ENCODE data around the gene TBC1D25. TPM values are rescaled to one million over a fixed set of nuclear protein-coding genes. Genes with fewer than 3 reads are reported as not detected.

Gene TBC1D25
- polyA plus RNA-seq, 2 donors, result 5.1 to 6.9 TPM

DNA sequence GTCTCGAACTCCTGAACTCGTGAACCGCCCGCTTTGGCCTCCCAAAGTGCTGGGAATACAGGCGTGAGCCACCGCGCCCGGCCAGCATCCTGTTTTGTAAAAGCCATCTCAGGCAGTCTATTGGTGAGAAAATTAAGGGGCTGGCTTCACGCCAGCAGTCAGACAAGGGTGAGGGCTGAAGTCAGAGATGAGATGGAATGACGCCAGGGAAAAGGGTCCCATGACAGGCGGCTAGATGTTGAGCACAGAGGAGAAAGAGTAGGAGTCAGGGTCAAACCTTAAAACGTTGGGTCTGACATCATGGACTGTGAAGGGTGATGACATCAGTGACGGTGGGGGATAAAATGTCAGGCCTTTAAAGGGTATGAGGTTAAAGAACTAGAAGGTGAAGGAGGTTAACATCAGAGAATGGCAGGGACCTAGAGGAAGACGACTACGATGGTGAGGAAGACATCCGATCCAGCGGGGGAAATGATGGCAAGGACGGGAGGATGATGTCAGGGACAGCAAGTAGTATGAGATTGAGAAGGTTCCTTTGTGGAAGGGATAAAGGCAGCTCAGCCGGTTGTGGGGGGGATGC lies 34.3 kb downstream of the TBC1D25 start:
- Histone ChIP-seq H3K27me3 (ENCODE audit: control insufficient read depth in 1 of 2, insufficient read depth in 2 of 2, low read length in 2 of 2) (no peaks in the 10 kb centered on the region), H3K27ac (ENCODE audit: low read depth in 2 of 2, low read length in 1 of 2) (peak overlapping the region; percentile 93 to 97), H3K9me3 (ENCODE audit: control insufficient read depth in 2 of 2, insufficient read depth in 1 of 2, low read depth in 1 of 2, low read length in 1 of 2) (peaks cover 0 to 6% of the 10 kb centered on the region in 2 donors), H3K36me3 (ENCODE audit: control insufficient read depth in 2 of 2, insufficient read depth in 2 of 2, low read length in 1 of 2) (peaks cover 3 to 17% of the 10 kb centered on the region in 2 donors), H3K4me3 (ENCODE audit: low read depth in 1 of 2, low read length in 2 of 2) (peak overlapping the region; percentile 24 to 78), H3K4me1 (ENCODE audit: control insufficient read depth in 2 of 2, insufficient read depth in 2 of 2, low read length in 1 of 2) (peaks cover 0 to 6% of the 10 kb centered on the region in 2 donors)
- 39 to 51% methylated on average over 19 of the region's 19 CpGs for WGBS, 2 donors

GRCh38 chrX:48574270-48575266 lies 35.1 kb downstream of the TBC1D25 start, which contains the start of gene RBM3:
TSS of gene RBM3 (plus strand) at chrX:48574484. CDS start at chrX:48575181, 697 bp downstream.
- WGBS, 2 donors, result 0 to 25% methylated on average over 68 to 71 of the region's 71 CpGs

DNA sequence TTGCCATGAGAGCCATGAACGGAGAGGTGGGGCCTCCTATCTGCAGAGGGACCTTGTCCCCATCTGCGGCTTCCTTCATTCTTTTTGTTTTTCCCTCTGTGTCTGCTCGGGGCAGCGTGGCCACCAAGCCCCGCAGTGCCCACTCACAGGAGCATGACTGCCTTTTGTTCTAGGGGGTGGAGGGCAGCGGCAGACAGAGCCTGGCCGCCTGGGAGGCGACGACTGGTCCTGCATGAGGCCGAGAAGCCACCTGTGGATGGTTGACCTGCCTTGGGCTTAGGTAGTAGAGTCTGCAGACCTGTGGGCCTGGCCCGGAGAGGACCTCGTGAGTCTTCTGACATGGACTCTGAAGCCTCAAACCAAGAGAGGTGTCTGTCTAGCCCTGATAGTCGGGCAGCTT lies 36.1 kb downstream of the TBC1D25 start:
- peaks cover 0 to 6% of the 10 kb centered on the region in 2 donors for H3K9me3 ChIP-seq (ENCODE audit: control insufficient read depth in 2 of 2, insufficient read depth in 1 of 2, low read depth in 1 of 2, low read length in 1 of 2)
- WGBS, 2 donors, result 66 to 73% methylated on average over 13 of the region's 13 CpGs
- H3K36me3 ChIP-seq (ENCODE audit: control insufficient read depth in 2 of 2, insufficient read depth in 2 of 2, low read length in 1 of 2), result peaks cover 3 to 20% of the 10 kb centered on the region in 2 donors
- H3K4me3 ChIP-seq (ENCODE audit: low read depth in 1 of 2, low read length in 2 of 2), result peak overlapping the region; percentile 76 to 78
- peaks cover 0 to 6% of the 10 kb centered on the region in 2 donors for H3K4me1 ChIP-seq (ENCODE audit: control insufficient read depth in 2 of 2, insufficient read depth in 2 of 2, low read length in 1 of 2)
- no peaks in the 10 kb centered on the region for H3K27me3 ChIP-seq (ENCODE audit: control insufficient read depth in 1 of 2, insufficient read depth in 2 of 2, low read length in 2 of 2)
- H3K27ac ChIP-seq (ENCODE audit: low read depth in 2 of 2, low read length in 1 of 2), result peak overlapping the region; percentile 40 to 97

More at GRCh38 chrX:48574270-48575266, 35.1 kb downstream of the TBC1D25 start, which contains the start of gene RBM3:
- H3K27ac ChIP-seq (ENCODE audit: low read depth in 2 of 2, low read length in 1 of 2), result peak within 1 kb of the TSS; percentile 97
- peaks cover 0 to 6% of the 10 kb centered on the region in 2 donors for H3K4me1 ChIP-seq (ENCODE audit: control insufficient read depth in 2 of 2, insufficient read depth in 2 of 2, low read length in 1 of 2)
- H3K4me3 ChIP-seq (ENCODE audit: low read depth in 1 of 2, low read length in 2 of 2), result peak within 1 kb of the TSS; percentile 76 to 78
- no peaks in the 10 kb centered on the region for H3K27me3 ChIP-seq (ENCODE audit: control insufficient read depth in 1 of 2, insufficient read depth in 2 of 2, low read length in 2 of 2)
- peaks cover 0 to 6% of the 10 kb centered on the region in 2 donors for H3K9me3 ChIP-seq (ENCODE audit: control insufficient read depth in 2 of 2, insufficient read depth in 1 of 2, low read depth in 1 of 2, low read length in 1 of 2)
- H3K36me3 ChIP-seq (ENCODE audit: control insufficient read depth in 2 of 2, insufficient read depth in 2 of 2, low read length in 1 of 2), result peaks cover 3 to 20% of the 10 kb centered on the region in 2 donors

- Histone ChIP-seq H3K9me3 (ENCODE audit: control insufficient read depth in 2 of 2, insufficient read depth in 1 of 2, low read depth in 1 of 2, low read length in 1 of 2) (peaks cover 0 to 6% of the 10 kb centered on the region in 2 donors), H3K27me3 (ENCODE audit: control insufficient read depth in 1 of 2, insufficient read depth in 2 of 2, low read length in 2 of 2) (no peaks in the 10 kb centered on the region), H3K4me1 (ENCODE audit: control insufficient read depth in 2 of 2, insufficient read depth in 2 of 2, low read length in 1 of 2) (peaks cover 0 to 6% of the 10 kb centered on the region in 2 donors), H3K4me3 (ENCODE audit: low read depth in 1 of 2, low read length in 2 of 2) (peak overlapping the region; percentile 76 to 78), H3K27ac (ENCODE audit: low read depth in 2 of 2, low read length in 1 of 2) (peak overlapping the region; percentile 40 to 97), H3K36me3 (ENCODE audit: control insufficient read depth in 2 of 2, insufficient read depth in 2 of 2, low read length in 1 of 2) (peaks cover 3 to 20% of the 10 kb centered on the region in 2 donors)
- 47 to 58% methylated on average over 6 of the region's 6 CpGs for WGBS, 2 donors
These were observed 36.6 kb downstream of the TBC1D25 start for GRCh38 chrX:48576108-48576507.

- Histone ChIP-seq H3K4me3 (ENCODE audit: low read depth in 1 of 2, low read length in 2 of 2) (no peak overlapping the region), H3K4me1 (ENCODE audit: control insufficient read depth in 2 of 2, insufficient read depth in 2 of 2, low read length in 1 of 2) (peaks cover 0 to 6% of the 10 kb centered on the region in 2 donors), H3K36me3 (ENCODE audit: control insufficient read depth in 2 of 2, insufficient read depth in 2 of 2, low read length in 1 of 2) (peaks cover 3 to 20% of the 10 kb centered on the region in 2 donors), H3K27ac (ENCODE audit: low read depth in 2 of 2, low read length in 1 of 2) (peak overlapping the region; percentile 40 to 54), H3K9me3 (ENCODE audit: control insufficient read depth in 2 of 2, insufficient read depth in 1 of 2, low read depth in 1 of 2, low read length in 1 of 2) (peaks cover 0 to 3% of the 10 kb centered on the region in 2 donors), H3K27me3 (ENCODE audit: control insufficient read depth in 1 of 2, insufficient read depth in 2 of 2, low read length in 2 of 2) (no peaks in the 10 kb centered on the region)
- WGBS, 2 donors, result 49 to 59% methylated on average over 2 of the region's 2 CpGs
These were observed 39.2 kb downstream of the TBC1D25 start for GRCh38 chrX:48578661-48579128.

- WGBS, 2 donors, result 64 to 68% methylated on average over 3 of the region's 3 CpGs
- Histone ChIP-seq H3K27ac (ENCODE audit: low read depth in 2 of 2, low read length in 1 of 2) (peak overlapping the region; percentile 40 to 54), H3K9me3 (ENCODE audit: control insufficient read depth in 2 of 2, insufficient read depth in 1 of 2, low read depth in 1 of 2, low read length in 1 of 2) (peaks cover 0 to 2% of the 10 kb centered on the region in 2 donors), H3K27me3 (ENCODE audit: control insufficient read depth in 1 of 2, insufficient read depth in 2 of 2, low read length in 2 of 2) (no peaks in the 10 kb centered on the region), H3K36me3 (ENCODE audit: control insufficient read depth in 2 of 2, insufficient read depth in 2 of 2, low read length in 1 of 2) (peaks cover 3 to 20% of the 10 kb centered on the region in 2 donors), H3K4me1 (ENCODE audit: control insufficient read depth in 2 of 2, insufficient read depth in 2 of 2, low read length in 1 of 2) (peaks cover 0 to 6% of the 10 kb centered on the region in 2 donors), H3K4me3 (ENCODE audit: low read depth in 1 of 2, low read length in 2 of 2) (no peak overlapping the region)
These were observed 39.7 kb downstream of the TBC1D25 start for GRCh38 chrX:48579259-48579658.

DNA sequence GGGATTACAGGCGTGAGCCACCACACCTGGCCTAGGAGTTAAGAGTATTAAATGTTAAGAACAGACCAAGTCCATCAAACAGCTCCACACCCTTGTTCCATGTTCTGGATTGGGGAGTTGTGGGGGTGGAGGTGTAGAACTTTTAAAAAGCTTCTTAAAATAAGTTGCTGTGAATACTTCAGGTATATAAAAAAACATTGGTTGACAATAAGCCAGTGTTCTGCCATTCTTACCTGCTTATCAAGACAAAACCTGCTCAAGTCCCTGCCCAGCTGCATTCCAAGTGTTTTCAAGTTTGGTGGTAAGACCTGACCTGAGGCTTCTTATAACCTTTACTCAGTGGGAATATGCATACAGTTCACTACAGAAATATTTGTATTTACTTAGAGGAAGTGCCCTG lies 41.1 kb downstream of the TBC1D25 start:
- H3K4me3 ChIP-seq (ENCODE audit: low read depth in 1 of 2, low read length in 2 of 2), result no peak overlapping the region
- no peaks in the 10 kb centered on the region for H3K9me3 ChIP-seq (ENCODE audit: control insufficient read depth in 2 of 2, insufficient read depth in 1 of 2, low read depth in 1 of 2, low read length in 1 of 2)
- no peaks in the 10 kb centered on the region for H3K27me3 ChIP-seq (ENCODE audit: control insufficient read depth in 1 of 2, insufficient read depth in 2 of 2, low read length in 2 of 2)
- peaks cover 3 to 16% of the 10 kb centered on the region in 2 donors for H3K36me3 ChIP-seq (ENCODE audit: control insufficient read depth in 2 of 2, insufficient read depth in 2 of 2, low read length in 1 of 2)
- peak overlapping the region; percentile 20 to 67 for H3K27ac ChIP-seq (ENCODE audit: low read depth in 2 of 2, low read length in 1 of 2)
- WGBS, 2 donors, result 56 to 67% methylated on average over 1 of the region's 1 CpG
- H3K4me1 ChIP-seq (ENCODE audit: control insufficient read depth in 2 of 2, insufficient read depth in 2 of 2, low read length in 1 of 2), result peaks cover 0 to 4% of the 10 kb centered on the region in 2 donors

GRCh38 chrX:48584698-48585097 lies 45.2 kb downstream of the TBC1D25 start:
- no peaks in the 10 kb centered on the region for H3K27me3 ChIP-seq (ENCODE audit: control insufficient read depth in 1 of 2, insufficient read depth in 2 of 2, low read length in 2 of 2)
- H3K9me3 ChIP-seq (ENCODE audit: control insufficient read depth in 2 of 2, insufficient read depth in 1 of 2, low read depth in 1 of 2, low read length in 1 of 2), result no peaks in the 10 kb centered on the region
- H3K4me3 ChIP-seq (ENCODE audit: low read depth in 1 of 2, low read length in 2 of 2), result no peak overlapping the region
- no peaks in the 10 kb centered on the region for H3K36me3 ChIP-seq (ENCODE audit: control insufficient read depth in 2 of 2, insufficient read depth in 2 of 2, low read length in 1 of 2)
- H3K27ac ChIP-seq (ENCODE audit: low read depth in 2 of 2, low read length in 1 of 2), result no peak overlapping the region
- WGBS, 2 donors, result 36 to 58% methylated on average over 2 of the region's 2 CpGs
- H3K4me1 ChIP-seq (ENCODE audit: control insufficient read depth in 2 of 2, insufficient read depth in 2 of 2, low read length in 1 of 2), result no peaks in the 10 kb centered on the region

DNA sequence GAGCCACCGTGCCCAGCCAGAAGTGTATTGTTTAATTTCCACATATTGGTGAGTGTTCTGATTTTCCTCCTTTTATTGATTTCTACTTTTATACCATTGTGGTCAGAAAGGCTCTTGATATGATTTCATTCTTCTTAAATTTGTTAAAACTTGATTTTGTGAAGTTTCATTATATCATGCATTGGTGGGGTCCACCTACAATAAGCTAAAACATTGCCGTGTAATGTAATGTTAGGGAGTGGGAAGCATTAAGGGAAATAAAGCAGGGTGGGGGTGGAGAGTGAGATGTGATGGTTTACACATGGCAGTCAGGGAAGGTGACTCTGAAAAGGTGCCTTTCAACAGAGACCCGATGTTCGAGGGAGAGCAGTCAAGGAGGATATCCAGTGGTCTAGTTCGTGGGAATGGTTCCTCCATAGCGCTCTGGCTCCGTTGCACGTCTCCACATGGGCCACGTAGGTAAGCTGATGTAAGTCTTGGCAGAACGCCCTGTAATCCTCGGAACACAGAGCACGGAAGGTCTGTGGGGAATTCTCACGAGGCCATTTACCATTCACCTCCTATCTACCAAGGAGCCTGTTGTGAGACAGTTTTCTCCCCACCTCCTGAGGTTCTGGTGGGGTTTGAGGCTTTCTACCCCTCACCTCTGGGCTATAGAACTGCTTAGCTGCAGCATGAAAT lies 50.1 kb downstream of the TBC1D25 start:
- 55 to 61% methylated on average over 13 of the region's 13 CpGs for WGBS, 2 donors
- H3K27me3 ChIP-seq (ENCODE audit: control insufficient read depth in 1 of 2, insufficient read depth in 2 of 2, low read length in 2 of 2), result no peaks in the 10 kb centered on the region
- H3K27ac ChIP-seq (ENCODE audit: low read depth in 2 of 2, low read length in 1 of 2), result no peak overlapping the region
- no peaks in the 10 kb centered on the region for H3K36me3 ChIP-seq (ENCODE audit: control insufficient read depth in 2 of 2, insufficient read depth in 2 of 2, low read length in 1 of 2)
- H3K4me1 ChIP-seq (ENCODE audit: control insufficient read depth in 2 of 2, insufficient read depth in 2 of 2, low read length in 1 of 2), result peaks cover 0 to 4% of the 10 kb centered on the region in 2 donors
- no peaks in the 10 kb centered on the region for H3K9me3 ChIP-seq (ENCODE audit: control insufficient read depth in 2 of 2, insufficient read depth in 1 of 2, low read depth in 1 of 2, low read length in 1 of 2)
- no peak overlapping the region for H3K4me3 ChIP-seq (ENCODE audit: low read depth in 1 of 2, low read length in 2 of 2)
